ENCODE measurements around the gene CRKL. TPM values are rescaled to one million over a fixed set of nuclear protein-coding genes. Genes with fewer than 3 reads are reported as not detected.

The CRKL gene
- total RNA-seq, 1 donor from 2014 or later: 59.5 TPM

- Histone ChIP-seq H3K27me3 (ENCODE audit: insufficient read depth, low read length) (no peaks in the 10 kb centered on the region), H3K9me3 (ENCODE audit: insufficient read depth, low read depth, low read length) (no peaks in the 10 kb centered on the region), H3K27ac (ENCODE audit: low read depth, low read length) (no peak overlapping the region), H2AFZ (ENCODE audit: low read depth, low read length) (no peak overlapping the region), H3K36me3 (ENCODE audit: insufficient read depth, low read length) (no peaks in the 10 kb centered on the region), H4K20me1 (ENCODE audit: insufficient read depth, low read length) (peaks cover 34% of the 10 kb centered on the region), H3K9ac (ENCODE audit: low read length) (no peak overlapping the region), H3K4me3 (ENCODE audit: insufficient read depth, low read depth, low read length) (no peak overlapping the region), H3K4me2 (ENCODE audit: low read length) (no peak overlapping the region), H3K4me1 (ENCODE audit: insufficient read depth, low read length) (peaks cover 12% of the 10 kb centered on the region), H3K79me2 (ENCODE audit: insufficient read depth, low read length) (peaks cover 18% of the 10 kb centered on the region)
- Mint-ChIP-seq H3K27me3 (ENCODE audit: low read depth, unreplicated experiment) (no peaks in the 10 kb centered on the region), H3K36me3 (ENCODE audit: low read depth, unreplicated experiment) (peaks cover 3% of the 10 kb centered on the region), H3K4me3 (ENCODE audit: unreplicated experiment) (no peak overlapping the region), H3K9me3 (ENCODE audit: unreplicated experiment) (no peaks in the 10 kb centered on the region), H3K27ac (ENCODE audit: unreplicated experiment) (peak overlapping the region; percentile 18), H3K4me1 (ENCODE audit: low read depth, unreplicated experiment) (no peaks in the 10 kb centered on the region)
- TF ChIP-seq CTCF (IDR thresholded peaks at IDR 0.05; ENCODE audit: insufficient read depth, low read depth, low read length) (no peak), EZH2 (IDR thresholded peaks at IDR 0.05; ENCODE audit: insufficient read depth, low read length) (no peak)
- DNase-seq (ENCODE audit: low read depth) (no peak), FAIRE-seq (no peak)
Measured at GRCh38 chr22:20996031-20996410, 78.8 kb downstream of the CRKL start.

GRCh38 chr22:20996598-20997535, 79.7 kb downstream of the CRKL start:
- TF ChIP-seq CTCF (IDR thresholded peaks at IDR 0.05; ENCODE audit: insufficient read depth, low read depth, low read length) (no peak), EZH2 (IDR thresholded peaks at IDR 0.05; ENCODE audit: insufficient read depth, low read length) (no peak)
- Histone ChIP-seq H3K27me3 (ENCODE audit: insufficient read depth, low read length) (no peaks in the 10 kb centered on the region), H3K27ac (ENCODE audit: low read depth, low read length) (no peak overlapping the region), H3K4me3 (ENCODE audit: insufficient read depth, low read depth, low read length) (no peak overlapping the region), H3K9me3 (ENCODE audit: insufficient read depth, low read depth, low read length) (no peaks in the 10 kb centered on the region), H3K4me1 (ENCODE audit: insufficient read depth, low read length) (peaks cover 16% of the 10 kb centered on the region), H3K79me2 (ENCODE audit: insufficient read depth, low read length) (peaks cover 24% of the 10 kb centered on the region), H3K9ac (ENCODE audit: low read length) (no peak overlapping the region), H2AFZ (ENCODE audit: low read depth, low read length) (no peak overlapping the region), H4K20me1 (ENCODE audit: insufficient read depth, low read length) (peaks cover 35% of the 10 kb centered on the region), H3K36me3 (ENCODE audit: insufficient read depth, low read length) (no peaks in the 10 kb centered on the region), H3K4me2 (ENCODE audit: low read length) (no peak overlapping the region)
- Mint-ChIP-seq H3K9me3 (ENCODE audit: unreplicated experiment) (no peaks in the 10 kb centered on the region), H3K4me3 (ENCODE audit: unreplicated experiment) (no peak overlapping the region), H3K36me3 (ENCODE audit: low read depth, unreplicated experiment) (peaks cover 3% of the 10 kb centered on the region), H3K4me1 (ENCODE audit: low read depth, unreplicated experiment) (no peaks in the 10 kb centered on the region), H3K27ac (ENCODE audit: unreplicated experiment) (peak overlapping the region; percentile 18), H3K27me3 (ENCODE audit: low read depth, unreplicated experiment) (no peaks in the 10 kb centered on the region)
- DNase-seq (ENCODE audit: low read depth): no peak
- FAIRE-seq: no peak

All from astrocyte (in vitro differentiated cells and primary cell).